Mesothelial cell of epicardium (in vitro differentiated cells): Measurements from ENCODE around the gene UBXN1. TPM values are rescaled to one million over a fixed set of nuclear protein-coding genes. Genes with fewer than 3 reads are reported as not detected.
"Not testable (repeated sequence)": the region's sequence is repeated elsewhere in the genome, so short reads cannot be mapped to it uniquely, and the experiment has no call there.

ENCODE experiments used
- DNase-seq, 2 experiments: peaks; one replicate each; pipeline ENCODE4 v3.0.0; 2021; ENCODE audit warnings: low spot score in 2 of 2; ENCODE audit not compliant: unreplicated experiment in 2 of 2
- H3K27ac Mint-ChIP-seq: 2 replicates; pipeline ENCODE4 v1.8.0; 2021; ENCODE audit warnings: mixed read lengths
- H3K27me3 Mint-ChIP-seq: 2 replicates; pipeline ENCODE4 v1.8.0; 2021; ENCODE audit warnings: low read depth, mixed read lengths
- H3K36me3 Mint-ChIP-seq: 2 replicates; pipeline ENCODE4 v1.8.0; 2021; ENCODE audit warnings: mixed read lengths
- H3K4me1 Mint-ChIP-seq: 2 replicates; pipeline ENCODE4 v1.8.0; 2021; ENCODE audit warnings: mixed read lengths
- H3K4me3 Mint-ChIP-seq: 2 replicates; pipeline ENCODE4 v1.8.0; 2021; ENCODE audit warnings: mild to moderate bottlenecking, moderate library complexity, mixed read lengths
- H3K9me3 Mint-ChIP-seq: 2 replicates; pipeline ENCODE4 v1.8.0; 2021; ENCODE audit warnings: mixed read lengths
- total RNA-seq: library from RNA; stranded (reverse); gene quantifications from 3 replicates; pipeline ENCODE4 v1.2.1, GENCODE V29; 2021
- TF ChIP-seq, protein P1 (sequence below): fragments of 200-600 bp; sonication (generic); IDR thresholded peaks from one replicate; pipeline ENCODE4 v1.5.0; 2021; ENCODE audit warnings: antibody characterized with exemption; ENCODE audit not compliant: unreplicated experiment

UBXN1 gene
- total RNA-seq, 1 donor from 2014 or later, result 119 TPM

DNA sequence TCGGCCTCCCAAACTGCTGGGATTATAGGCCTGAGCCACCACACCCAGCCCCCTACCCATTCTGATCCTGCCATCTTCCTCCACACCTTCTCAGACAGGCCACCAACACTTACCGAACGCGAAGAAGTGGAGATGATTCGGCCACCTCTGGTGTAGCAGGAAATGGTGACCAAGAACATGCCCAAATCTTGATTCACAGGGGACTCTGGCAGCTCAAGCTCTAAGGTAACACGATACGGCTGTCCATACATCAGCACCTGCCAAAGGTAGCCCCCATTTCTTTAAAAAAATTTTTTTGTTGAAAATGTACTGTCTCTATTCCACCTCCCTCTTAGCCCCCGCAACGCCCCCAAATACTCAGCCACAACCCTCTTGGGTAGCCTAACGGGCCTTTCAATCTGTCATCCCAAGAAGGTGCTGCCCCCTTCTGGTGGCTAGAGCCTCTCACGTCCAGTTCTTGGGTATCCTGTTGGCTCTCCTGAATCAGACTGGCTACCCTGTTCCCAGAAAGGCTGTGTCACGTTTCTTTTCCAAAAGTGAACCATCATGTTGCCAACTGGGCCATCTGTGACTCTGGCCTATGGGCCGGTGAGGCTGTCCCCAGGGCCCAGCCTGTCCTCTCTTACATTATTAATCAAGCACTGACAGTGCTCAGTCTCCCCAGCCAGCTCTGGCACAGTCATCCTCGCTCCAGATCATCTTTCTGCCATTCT, 15.7 kb upstream of the UBXN1 start:
- H3K27me3 Mint-ChIP-seq, result no peaks in the 10 kb centered on the region
- H3K4me1 Mint-ChIP-seq, result peaks cover 5% of the 10 kb centered on the region
- no peak overlapping the region for H3K4me3 Mint-ChIP-seq
- peaks cover 16% of the 10 kb centered on the region for H3K36me3 Mint-ChIP-seq
- H3K9me3 Mint-ChIP-seq, result no peaks in the 10 kb centered on the region
- peak overlapping the region; percentile 44 for H3K27ac Mint-ChIP-seq
- TF ChIP-seq, protein P1, sequence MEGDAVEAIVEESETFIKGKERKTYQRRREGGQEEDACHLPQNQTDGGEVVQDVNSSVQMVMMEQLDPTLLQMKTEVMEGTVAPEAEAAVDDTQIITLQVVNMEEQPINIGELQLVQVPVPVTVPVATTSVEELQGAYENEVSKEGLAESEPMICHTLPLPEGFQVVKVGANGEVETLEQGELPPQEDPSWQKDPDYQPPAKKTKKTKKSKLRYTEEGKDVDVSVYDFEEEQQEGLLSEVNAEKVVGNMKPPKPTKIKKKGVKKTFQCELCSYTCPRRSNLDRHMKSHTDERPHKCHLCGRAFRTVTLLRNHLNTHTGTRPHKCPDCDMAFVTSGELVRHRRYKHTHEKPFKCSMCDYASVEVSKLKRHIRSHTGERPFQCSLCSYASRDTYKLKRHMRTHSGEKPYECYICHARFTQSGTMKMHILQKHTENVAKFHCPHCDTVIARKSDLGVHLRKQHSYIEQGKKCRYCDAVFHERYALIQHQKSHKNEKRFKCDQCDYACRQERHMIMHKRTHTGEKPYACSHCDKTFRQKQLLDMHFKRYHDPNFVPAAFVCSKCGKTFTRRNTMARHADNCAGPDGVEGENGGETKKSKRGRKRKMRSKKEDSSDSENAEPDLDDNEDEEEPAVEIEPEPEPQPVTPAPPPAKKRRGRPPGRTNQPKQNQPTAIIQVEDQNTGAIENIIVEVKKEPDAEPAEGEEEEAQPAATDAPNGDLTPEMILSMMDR, result peak; percentile 62
- peak in 1 of 2 experiments; percentile 71 for DNase-seq

DNA sequence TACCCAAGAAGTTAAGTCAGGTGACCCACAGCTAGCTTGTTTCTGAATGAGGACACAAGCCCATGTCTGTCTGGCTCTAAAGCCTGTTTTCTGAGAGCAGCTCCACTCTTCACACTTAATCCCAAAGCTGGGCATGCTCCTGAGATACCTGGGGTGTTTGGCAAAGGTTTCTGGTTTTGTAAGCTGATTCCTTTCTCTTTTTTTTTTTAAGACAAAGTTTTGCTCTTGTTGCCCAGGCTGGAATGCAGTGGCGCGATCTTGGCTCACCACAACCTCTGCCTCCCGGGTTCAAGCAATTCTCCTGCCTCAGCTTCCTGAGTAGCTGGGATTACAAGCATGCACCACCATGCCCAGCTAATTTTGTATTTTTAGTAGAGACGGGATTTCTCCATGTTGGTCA, 14.8 kb upstream of the UBXN1 start:
- H3K4me3 Mint-ChIP-seq, DNase-seq, H3K27me3 Mint-ChIP-seq, H3K27ac Mint-ChIP-seq, H3K9me3 Mint-ChIP-seq: not testable (repeated sequence)
- H3K36me3 Mint-ChIP-seq, result peaks cover 16% of the 10 kb centered on the region
- peaks cover 12% of the 10 kb centered on the region for H3K4me1 Mint-ChIP-seq

- no peaks in the 10 kb centered on the region for H3K9me3 Mint-ChIP-seq
- peak within 1 kb of the TSS; percentile 91 for H3K27ac Mint-ChIP-seq
- peak within 1 kb of the TSS; percentile 41 for H3K4me3 Mint-ChIP-seq
- H3K4me1 Mint-ChIP-seq, result peaks cover 14% of the 10 kb centered on the region
- no peaks in the 10 kb centered on the region for H3K27me3 Mint-ChIP-seq
- peak in 1 of 2 experiments; percentile 43 for DNase-seq
- H3K36me3 Mint-ChIP-seq, result peaks cover 6% of the 10 kb centered on the region
- TF ChIP-seq, protein P1, result no peak
Measured at GRCh38 chr11:62689421-62690183, 10.7 kb upstream of the UBXN1 start, which contains the start of gene LRRN4CL. TSS of gene LRRN4CL (minus strand) at chr11:62689530. CDS start at chr11:62688508, 1,022 bp downstream.

- Mint-ChIP-seq H3K27ac (peak overlapping the region; percentile 78), H3K4me1 (peaks cover 14% of the 10 kb centered on the region), H3K4me3 (no peak overlapping the region), H3K36me3 (peaks cover 6% of the 10 kb centered on the region), H3K9me3 (no peaks in the 10 kb centered on the region), H3K27me3 (no peaks in the 10 kb centered on the region)
- no peak for DNase-seq
- TF ChIP-seq, protein P1, result no peak
Measured at GRCh38 chr11:62688491-62688890, 9.6 kb upstream of the UBXN1 start.

- Mint-ChIP-seq H3K36me3 (peaks cover 3% of the 10 kb centered on the region), H3K27ac (no peak overlapping the region), H3K4me3 (no peak overlapping the region), H3K4me1 (peaks cover 14% of the 10 kb centered on the region), H3K9me3 (no peaks in the 10 kb centered on the region), H3K27me3 (no peaks in the 10 kb centered on the region)
- TF ChIP-seq, protein P1, result no peak
- DNase-seq, result no peak
Measured at GRCh38 chr11:62687508-62688396, 8.9 kb upstream of the UBXN1 start.
